ENCODE data around the gene HK1.

DNA sequence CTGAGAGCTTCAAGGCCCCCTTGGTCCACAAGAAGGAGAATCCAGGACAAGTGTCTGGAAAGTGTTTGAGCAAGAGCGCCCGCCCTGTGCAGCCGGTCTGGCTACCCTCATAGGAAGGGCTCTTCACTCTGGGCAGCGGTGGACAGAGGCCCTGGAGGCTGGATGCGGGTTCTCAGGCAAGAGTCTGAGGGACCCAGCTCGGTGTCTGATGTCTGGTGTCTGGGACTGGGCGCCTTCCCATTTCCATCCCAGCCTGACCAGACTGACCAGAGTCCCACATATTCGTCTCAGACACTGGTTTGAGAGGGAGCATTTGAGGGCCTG is 59.8 kb downstream of the HK1 start:
- TF ChIP-seq EZH2 (IDR thresholded peaks at IDR 0.05; ENCODE audit: low read depth), result no peak
- TF ChIP-seq, protein P1, sequence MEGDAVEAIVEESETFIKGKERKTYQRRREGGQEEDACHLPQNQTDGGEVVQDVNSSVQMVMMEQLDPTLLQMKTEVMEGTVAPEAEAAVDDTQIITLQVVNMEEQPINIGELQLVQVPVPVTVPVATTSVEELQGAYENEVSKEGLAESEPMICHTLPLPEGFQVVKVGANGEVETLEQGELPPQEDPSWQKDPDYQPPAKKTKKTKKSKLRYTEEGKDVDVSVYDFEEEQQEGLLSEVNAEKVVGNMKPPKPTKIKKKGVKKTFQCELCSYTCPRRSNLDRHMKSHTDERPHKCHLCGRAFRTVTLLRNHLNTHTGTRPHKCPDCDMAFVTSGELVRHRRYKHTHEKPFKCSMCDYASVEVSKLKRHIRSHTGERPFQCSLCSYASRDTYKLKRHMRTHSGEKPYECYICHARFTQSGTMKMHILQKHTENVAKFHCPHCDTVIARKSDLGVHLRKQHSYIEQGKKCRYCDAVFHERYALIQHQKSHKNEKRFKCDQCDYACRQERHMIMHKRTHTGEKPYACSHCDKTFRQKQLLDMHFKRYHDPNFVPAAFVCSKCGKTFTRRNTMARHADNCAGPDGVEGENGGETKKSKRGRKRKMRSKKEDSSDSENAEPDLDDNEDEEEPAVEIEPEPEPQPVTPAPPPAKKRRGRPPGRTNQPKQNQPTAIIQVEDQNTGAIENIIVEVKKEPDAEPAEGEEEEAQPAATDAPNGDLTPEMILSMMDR (conservative IDR thresholded peaks at IDR 0.05), result no peak
